GM12878 (cell line): ENCODE data around the gene RPL35A. TPM values are rescaled to one million over a fixed set of nuclear protein-coding genes. Genes with fewer than 3 reads are reported as not detected.

Experiments
- ATAC-seq: fragments of 200-7000 bp; cut with Tn5 transposase; 3 replicates; pipeline ENCODE4 v1.9.1; 2020; ENCODE audit warnings: mild to moderate bottlenecking, moderate library complexity
- BruUV-seq: library from RNA; stranded (reverse); fragments of 400-500 nt; replicated peaks from 2 replicates; lab custom pipeline; 2021; lab: Mats Ljungman, UMichigan
- CTCF ChIA-PET: fragments of 300-600 bp; sonication (Branson Sonifier 250); formaldehyde crosslinking; extraction: SDS; loops from one replicate; lab custom pipeline; 2021; ENCODE audit warnings: inconsistent platforms; lab: Yijun Ruan, JAX
- POLR2A ChIA-PET: fragments of 350-600 bp; formaldehyde crosslinking; extraction: SDS; loops from one replicate; lab custom pipeline; 2021; ENCODE audit warnings: inconsistent platforms; lab: Charles Lee
- RAD21 ChIA-PET: fragments of 300-600 bp; sonication (Branson Sonifier 250); formaldehyde crosslinking; loops from one replicate; lab custom pipeline; 2023; ENCODE audit warnings: antibody characterized with exemption; ENCODE audit not compliant: unreplicated experiment; lab: Charles Lee
- SMC1A ChIA-PET: fragments of 300-600 bp; sonication (Branson Sonifier 250); formaldehyde crosslinking; loops from one replicate; lab custom pipeline; 2023; ENCODE audit not compliant: unreplicated experiment, uncharacterized antibody; lab: Charles Lee
- DNase-seq: peaks from one replicate; pipeline ENCODE4 v3.0.0-alpha.2; 2011; ENCODE audit warnings: low read depth, low spot score
- FAIRE-seq: peaks from 3 replicates; lab custom pipeline; 2011; peaks lifted over from hg19 to GRCh38; lab: Jason Lieb, UNC
- H2AFZ ChIP-seq: 2 replicates; pipeline ENCODE4 v1.6.0; 2011; ENCODE audit warnings: low read depth, low read length, control low read depth; ENCODE audit not compliant: control insufficient read depth
- H3K27ac ChIP-seq: 2 replicates; pipeline ENCODE4 v1.5.1; 2011; ENCODE audit warnings: control low read depth; ENCODE audit not compliant: control insufficient read depth, insufficient read depth
- H3K27me3 ChIP-seq, 2 experiments: replicated peaks in 1 of 2; 2 replicates each; pipeline versions ENCODE4 v1.6.0 to v1.6.1; 2011; ENCODE audit warnings: low read length in 1 of 2; ENCODE audit not compliant: control insufficient read depth in 2 of 2, insufficient read depth in 2 of 2
- H3K36me3 ChIP-seq, 2 experiments: 2 replicates each; pipeline ENCODE4 v1.5.1; 2011; ENCODE audit warnings: low read length in 1 of 2; ENCODE audit not compliant: control insufficient read depth in 2 of 2, insufficient read depth in 2 of 2
- H3K4me1 ChIP-seq: 2 replicates; pipeline ENCODE4 v1.6.1; 2011; ENCODE audit warnings: mild to moderate bottlenecking, low read length, moderate library complexity, mixed read lengths; ENCODE audit not compliant: control insufficient read depth, insufficient read depth
- H3K4me2 ChIP-seq: 2 replicates; pipeline ENCODE4 v1.6.0; 2011; ENCODE audit warnings: control low read depth; ENCODE audit not compliant: control insufficient read depth, insufficient read depth
- H3K4me3 ChIP-seq: fragments of 200-600 bp; sonication (generic); 2 replicates; pipeline ENCODE4 v1.5.1; 2016
- H3K79me2 ChIP-seq: 2 replicates; pipeline ENCODE4 v1.6.0; 2011; ENCODE audit warnings: low read length; ENCODE audit not compliant: control insufficient read depth, insufficient read depth
- H3K9ac ChIP-seq: 2 replicates; pipeline ENCODE4 v1.8.0; 2011; ENCODE audit warnings: low read length, control low read depth, mixed read lengths; ENCODE audit not compliant: control insufficient read depth, insufficient read depth
- H3K9me3 ChIP-seq: replicated peaks from 3 replicates; pipeline ENCODE4 v1.5.1; 2011; ENCODE audit warnings: mild to moderate bottlenecking, low read length; ENCODE audit not compliant: control insufficient read depth, insufficient read depth
- H4K20me1 ChIP-seq: 2 replicates; pipeline ENCODE4 v1.6.0; 2011; ENCODE audit not compliant: control insufficient read depth, insufficient read depth
- BRCA1 ChIP-seq: IDR thresholded peaks from 2 replicates; pipeline ENCODE4 v1.6.1; 2011; ENCODE audit warnings: low read depth, low read length, improper control_type of control experiment
- CBX5 ChIP-seq: sonication (generic); IDR thresholded peaks from 2 replicates; pipeline ENCODE4 v1.6.1; 2016; ENCODE audit warnings: low read depth, moderate library complexity, mild to moderate bottlenecking, inconsistent platforms
- CEBPZ ChIP-seq: fragments of 150-350 bp; IDR thresholded peaks from 2 replicates; pipeline ENCODE4 v1.6.1; 2016; ENCODE audit warnings: low read depth, low read length
- CHD4 ChIP-seq: fragments of 200-600 bp; sonication (generic); IDR thresholded peaks from 2 replicates; pipeline ENCODE4 v1.6.1; 2016; ENCODE audit warnings: mild to moderate bottlenecking
- FOS ChIP-seq: IDR thresholded peaks from 3 replicates; pipeline ENCODE4 v1.6.1; 2011; ENCODE audit warnings: borderline replicate concordance; ENCODE audit not compliant: insufficient read length; ENCODE audit errors: extremely low read depth
- IKZF1 ChIP-seq: fragments of 450-650 bp; conservative IDR thresholded peaks from 2 replicates; pipeline ENCODE4 v1.6.1; 2017; ENCODE audit warnings: antibody characterized with exemption, mild to moderate bottlenecking
- IRF5 ChIP-seq: fragments of 450-650 bp; IDR thresholded peaks from 2 replicates; pipeline ENCODE4 v1.6.1; 2017; ENCODE audit warnings: borderline replicate concordance
- KLF5 ChIP-seq: fragments of 450-650 bp; IDR thresholded peaks from 2 replicates; pipeline ENCODE4 v1.6.1; 2014; ENCODE audit warnings: mild to moderate bottlenecking; ENCODE audit not compliant: partially characterized antibody
- NR2C2 ChIP-seq: IDR thresholded peaks from 2 replicates; pipeline ENCODE4 v1.6.1; 2011; ENCODE audit warnings: borderline replicate concordance, low read depth; ENCODE audit not compliant: control insufficient read depth, insufficient read length
- POLR2AphosphoS5 ChIP-seq: IDR thresholded peaks from 2 replicates; pipeline ENCODE4 v1.6.1; 2011; ENCODE audit warnings: mild to moderate bottlenecking, low read length, inconsistent platforms
- POU2F2 ChIP-seq: IDR thresholded peaks from 3 replicates; pipeline ENCODE4 v1.6.1; 2011; ENCODE audit warnings: low read depth, mild to moderate bottlenecking, low read length, borderline replicate concordance
- SMC3 ChIP-seq: IDR thresholded peaks from 2 replicates; pipeline ENCODE4 v1.6.1; 2011; ENCODE audit warnings: low read length, improper control_type of control experiment, borderline replicate concordance
- TAF1 ChIP-seq: IDR thresholded peaks from 2 replicates; pipeline ENCODE4 v1.6.1; 2011; ENCODE audit warnings: mild to moderate bottlenecking, low read depth, low read length, borderline replicate concordance
- TCF12 ChIP-seq: IDR thresholded peaks from 2 replicates; pipeline ENCODE4 v1.6.1; 2011; ENCODE audit warnings: low read depth, mild to moderate bottlenecking, low read length
- TCF3 ChIP-seq: IDR thresholded peaks from 2 replicates; pipeline ENCODE4 v1.6.1; 2012; ENCODE audit warnings: low read depth, mild to moderate bottlenecking, low read length, borderline replicate concordance; ENCODE audit not compliant: insufficient read depth
- WRNIP1 ChIP-seq: IDR thresholded peaks from 2 replicates; pipeline ENCODE4 v1.6.1; 2011; ENCODE audit warnings: low read depth, low read length, improper control_type of control experiment, borderline replicate concordance
- WGBS: methylation state at CpG from one replicate; pipeline ENCODE4 v1.1.6; 2016; ENCODE audit warnings: low lambda C conversion rate; ENCODE audit not compliant: insufficient replicate concordance, insufficient coverage; ENCODE audit errors: missing lambda C conversion rate; 5-methylcytosine and 5-hydroxymethylcytosine counted together
- in situ Hi-C: fragments of 300-500 bp; cut with MboI; formaldehyde crosslinking; loops from 9 replicates; pipeline ENCODE4 v1.14.3; 2018; ENCODE audit warnings: mixed read lengths
- intact Hi-C: fragments of 100-400 bp; cut with micrococcal nuclease; formaldehyde crosslinking; loops from one replicate; pipeline ENCODE4 v1.14.2; 2022; ENCODE audit not compliant: unreplicated experiment
- polyA plus RNA-seq, 11 experiments: library from polyadenylated mRNA; depleted of rRNA in 4 of 11; unstranded in 6 of 11; stranded (reverse) in 5 of 11; fragments of >200 nt; fragmentation: Nextera tagmentation in 4 of 11; fragmentation: Illumina TruSeq in 1 of 11; extraction: Ambion mirVana in 4 of 11; extraction: Trizol in 1 of 11; gene quantifications; 1 replicate in 1 of 11; 2 replicates in 10 of 11; pipeline versions ENCODE4 v1.2.1 to v1.2.3, GENCODE V29; 2011 to 2016; ENCODE audit warnings: inconsistent platforms in 2 of 11, missing spikeins in 2 of 11, low read depth in 1 of 11
- total RNA-seq, 4 experiments: library from RNA; depleted of rRNA in 3 of 4; stranded (reverse); fragments of >200 nt in 3 of 4; fragmentation: Illumina TruSeq in 1 of 4; extraction: Trizol in 1 of 4; gene quantifications; 2 replicates each; pipeline versions ENCODE4 v1.2.1 to v1.2.3, GENCODE V29; 2013 to 2021
- TF ChIP-seq, protein P1 (sequence below): IDR thresholded peaks from 2 replicates; pipeline ENCODE4 v1.6.1; 2012; ENCODE audit warnings: low read depth, low read length, improper control_type of control experiment

RPL35A gene
- total and polyA plus RNA-seq, 10 of the 15 experiments (the other 5 are each of a cell fraction or from before 2014, with no cell fraction given) = 774 to 3,144 (median 1,843) TPM

- TF ChIP-seq FOS (no peak), SMC3 (no peak), IKZF1 (no peak), POLR2AphosphoS5 (no peak), WRNIP1 (no peak), CBX5 (no peak), BRCA1 (no peak), NR2C2 (no peak), CHD4 (no peak), TCF12 (no peak)
- TF ChIP-seq, protein P1, sequence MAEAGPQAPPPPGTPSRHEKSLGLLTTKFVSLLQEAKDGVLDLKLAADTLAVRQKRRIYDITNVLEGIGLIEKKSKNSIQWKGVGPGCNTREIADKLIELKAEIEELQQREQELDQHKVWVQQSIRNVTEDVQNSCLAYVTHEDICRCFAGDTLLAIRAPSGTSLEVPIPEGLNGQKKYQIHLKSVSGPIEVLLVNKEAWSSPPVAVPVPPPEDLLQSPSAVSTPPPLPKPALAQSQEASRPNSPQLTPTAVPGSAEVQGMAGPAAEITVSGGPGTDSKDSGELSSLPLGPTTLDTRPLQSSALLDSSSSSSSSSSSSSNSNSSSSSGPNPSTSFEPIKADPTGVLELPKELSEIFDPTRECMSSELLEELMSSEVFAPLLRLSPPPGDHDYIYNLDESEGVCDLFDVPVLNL = no peak
- TF ChIP-seq, all 136 proteins: peak for 0
Observed at GRCh38 chr3:197906850-197907187, 43.2 kb upstream of the RPL35A start (continued).

- Histone ChIP-seq H3K4me2 (no peak overlapping the region), H4K20me1 (no peaks in the 10 kb centered on the region), H3K36me3 (no peaks in the 10 kb centered on the region), H3K9ac (no peak overlapping the region), H3K4me1 (peaks cover 7% of the 10 kb centered on the region; the same call in 1 of the 2 replicates), H3K4me3 (no peak overlapping the region), H2AFZ (no peak overlapping the region), H3K79me2 (no peaks in the 10 kb centered on the region), H3K27me3 (no peaks in the 10 kb centered on the region), H3K9me3 (no peaks in the 10 kb centered on the region), H3K27ac (no peak overlapping the region)
- RAD21 ChIA-PET = interaction anchor here (1.6 to 2.1 kb wide), 2 partner anchors 35 to 308 kb away, joined by 5 to 20 read pairs; no protein-coding TSS in a partner anchor
- POLR2A ChIA-PET = interaction anchor here (0.8 kb wide), 1 partner anchor 35 kb away, joined by 4 read pairs; no protein-coding TSS in a partner anchor
- SMC1A ChIA-PET = interaction anchor here (0.7 to 1.5 kb wide), 3 partner anchors 36 to 76 kb away, joined by 3 to 6 read pairs (median 4); no protein-coding TSS in a partner anchor
- in situ Hi-C loops (no loop called here), intact Hi-C loops (loop anchor here (5.0 kb wide), 1 partner anchor 150 kb away; no protein-coding TSS in a partner anchor)
- FAIRE-seq (no peak), DNase-seq (no peak), ATAC-seq (no peak)
- BruUV-seq = no TSS peak
- 62% methylated on average over 2 of the region's 2 CpGs for WGBS
- CTCF ChIA-PET = interaction anchor here (0.7 to 5.5 kb wide), 5 partner anchors 17 to 73 kb away, joined by 3 to 71 read pairs (median 3); no protein-coding TSS in a partner anchor
- no peak for TF ChIP-seq POU2F2
- no peak for TF ChIP-seq KLF5
- no peak for TF ChIP-seq TAF1
- no peak for TF ChIP-seq CEBPZ
- TF ChIP-seq FOS = no peak
- TF ChIP-seq IRF5 = no peak
- TF ChIP-seq TCF3 = no peak
Observed at GRCh38 chr3:197907196-197907595, 42.8 kb upstream of the RPL35A start.
